IMR-90 (cell line): ENCODE results near the gene TMEM135. TPM values are rescaled to one million over a fixed set of nuclear protein-coding genes. Genes with fewer than 3 reads are reported as not detected.

ENCODE experiments used
- ATAC-seq: fragments of 200-7000 bp; cut with Tn5 transposase; 2 replicates; pipeline ENCODE4 v1.9.1; 2020; ENCODE audit warnings: low read depth, mild to moderate bottlenecking, moderate library complexity
- BruUV-seq: library from RNA; stranded (reverse); fragments of 400-500 nt; replicated peaks from 2 replicates; lab custom pipeline; 2021; lab: Mats Ljungman, UMichigan
- CTCF ChIA-PET: fragments of 300-600 bp; formaldehyde crosslinking; extraction: SDS; loops from one replicate; lab custom pipeline; 2021; ENCODE audit warnings: antibody characterized with exemption; lab: Yijun Ruan, JAX
- POLR2A ChIA-PET: fragments of 300-600 bp; sonication (Branson Sonifier 250); formaldehyde crosslinking; loops from one replicate; lab custom pipeline; 2022; ENCODE audit warnings: antibody characterized with exemption; ENCODE audit not compliant: unreplicated experiment; lab: Charles Lee
- DNase-seq: peaks from one replicate; pipeline ENCODE4 v3.0.0; 2013
- H2AFZ ChIP-seq: replicated peaks from 2 replicates; pipeline ENCODE3; 2013; ENCODE audit warnings: low read length, mild to moderate bottlenecking; ENCODE audit not compliant: poor library complexity
- H2AK5ac ChIP-seq: 2 replicates; pipeline ENCODE4 v1.6.1; 2013; ENCODE audit warnings: low read depth, low read length, inconsistent platforms
- H2AK9ac ChIP-seq: replicated peaks from 2 replicates; pipeline ENCODE3; 2013; ENCODE audit warnings: mild to moderate bottlenecking, low read depth, low read length, moderate library complexity; ENCODE audit not compliant: poor library complexity
- H2BK120ac ChIP-seq: 2 replicates; pipeline ENCODE4 v1.6.1; 2013; ENCODE audit warnings: low read depth, low read length, inconsistent platforms
- H2BK15ac ChIP-seq: 3 replicates; pipeline ENCODE4 v1.6.1; 2013; ENCODE audit warnings: low read depth, low read length, inconsistent platforms
- H2BK20ac ChIP-seq: 2 replicates; pipeline ENCODE4 v1.6.1; 2013; ENCODE audit warnings: low read depth, mild to moderate bottlenecking, inconsistent platforms, low read length, moderate library complexity
- H2BK5ac ChIP-seq: 2 replicates; pipeline ENCODE4 v1.6.1; 2013; ENCODE audit warnings: mild to moderate bottlenecking, low read depth, low read length, inconsistent platforms; ENCODE audit not compliant: poor library complexity, severe bottlenecking
- H3K14ac ChIP-seq: replicated peaks from 2 replicates; pipeline ENCODE4 v1.6.1; 2013; ENCODE audit warnings: low read depth, low read length, inconsistent platforms
- H3K18ac ChIP-seq: 2 replicates; pipeline ENCODE4 v1.6.1; 2013; ENCODE audit warnings: low read depth, low read length, control low read depth
- H3K23ac ChIP-seq: 2 replicates; pipeline ENCODE4 v1.6.1; 2013; ENCODE audit warnings: low read depth, low read length, inconsistent platforms
- H3K27ac ChIP-seq: 2 replicates; pipeline ENCODE4 v1.5.1; 2013; ENCODE audit warnings: mild to moderate bottlenecking, control low read depth, low read length; ENCODE audit not compliant: insufficient read depth
- H3K27me3 ChIP-seq: 2 replicates; pipeline ENCODE4 v1.6.1; 2013; ENCODE audit warnings: low read length; ENCODE audit not compliant: control insufficient read depth, insufficient read depth
- H3K36me3 ChIP-seq: 2 replicates; pipeline ENCODE4 v1.6.1; 2013; ENCODE audit warnings: low read length, mixed read lengths; ENCODE audit not compliant: control insufficient read depth, insufficient read depth
- H3K4ac ChIP-seq: 2 replicates; pipeline ENCODE4 v1.6.1; 2013; ENCODE audit warnings: low read depth, low read length, inconsistent platforms
- H3K4me1 ChIP-seq: 2 replicates; pipeline ENCODE4 v1.6.1; 2013; ENCODE audit warnings: low read length, mixed read lengths; ENCODE audit not compliant: control insufficient read depth, insufficient read depth
- H3K4me2 ChIP-seq: 2 replicates; pipeline ENCODE4 v1.6.1; 2013; ENCODE audit warnings: low read depth, mild to moderate bottlenecking, control low read depth, low read length, moderate library complexity
- H3K4me3 ChIP-seq: 2 replicates; pipeline ENCODE4 v1.5.1; 2013; ENCODE audit warnings: low read depth, mild to moderate bottlenecking, control low read depth, low read length, moderate library complexity; ENCODE audit not compliant: insufficient read depth
- H3K56ac ChIP-seq: 2 replicates; pipeline ENCODE4 v1.6.1; 2013; ENCODE audit warnings: low read length, inconsistent platforms; ENCODE audit not compliant: insufficient read depth; ENCODE audit errors: extremely low read depth
- H3K79me1 ChIP-seq, 2 experiments: 2 replicates each; pipeline ENCODE4 v1.6.1; 2013; ENCODE audit warnings: low read length in 2 of 2, inconsistent platforms in 1 of 2, low read depth in 1 of 2
- H3K9ac ChIP-seq: 2 replicates; pipeline ENCODE4 v1.6.1; 2013; ENCODE audit warnings: low read depth, low read length, control low read depth
- H3K9me1 ChIP-seq: 2 replicates; pipeline ENCODE4 v1.6.1; 2013; ENCODE audit warnings: low read length, inconsistent platforms; ENCODE audit not compliant: insufficient read depth
- H3K9me3 ChIP-seq: 2 replicates; pipeline ENCODE4 v1.6.1; 2013; ENCODE audit warnings: low read length; ENCODE audit not compliant: control insufficient read depth, insufficient read depth
- H4K20me1 ChIP-seq: 2 replicates; pipeline ENCODE4 v1.6.1; 2013; ENCODE audit warnings: low read length, inconsistent platforms; ENCODE audit not compliant: insufficient read depth
- H4K5ac ChIP-seq: 2 replicates; pipeline ENCODE4 v1.6.1; 2013; ENCODE audit warnings: mild to moderate bottlenecking, low read depth, low read length, control low read depth
- H4K8ac ChIP-seq, 2 experiments: 2 replicates each; pipeline ENCODE4 v1.6.1; 2013; ENCODE audit warnings: low read depth in 2 of 2, low read length in 2 of 2, control low read depth in 1 of 2, inconsistent platforms in 1 of 2
- H4K91ac ChIP-seq: 2 replicates; pipeline ENCODE4 v1.6.1; 2013; ENCODE audit warnings: low read depth, low read length, inconsistent platforms; ENCODE audit not compliant: insufficient read depth
- CEBPB ChIP-seq: IDR thresholded peaks from 2 replicates; pipeline ENCODE4 v1.6.1; 2012; ENCODE audit warnings: low read depth, low read length, improper control_type of control experiment
- CHD1 ChIP-seq: IDR thresholded peaks from 2 replicates; pipeline ENCODE4 v1.6.1; 2012; ENCODE audit warnings: low read depth, low read length, improper control_type of control experiment
- CTCF ChIP-seq: conservative IDR thresholded peaks from 2 replicates; pipeline ENCODE4 v1.5.1; 2012; ENCODE audit warnings: mild to moderate bottlenecking, low read depth, low read length, improper control_type of control experiment
- MAZ ChIP-seq: IDR thresholded peaks from 2 replicates; pipeline ENCODE4 v1.6.1; 2012; ENCODE audit warnings: low read depth, mild to moderate bottlenecking, low read length, improper control_type of control experiment, moderate library complexity, borderline replicate concordance
- MXI1 ChIP-seq: IDR thresholded peaks from 2 replicates; pipeline ENCODE4 v1.6.1; 2012; ENCODE audit warnings: low read depth, mild to moderate bottlenecking, low read length, moderate library complexity, borderline replicate concordance
- NFE2L2 ChIP-seq: fragments of 150-350 bp; IDR thresholded peaks from 2 replicates; pipeline ENCODE4 v1.6.1; 2016; ENCODE audit warnings: low read depth, mild to moderate bottlenecking, low read length
- RAD21 ChIP-seq: IDR thresholded peaks from 2 replicates; pipeline ENCODE4 v1.6.1; 2012; ENCODE audit warnings: low read length, improper control_type of control experiment
- RCOR1 ChIP-seq: IDR thresholded peaks from 2 replicates; pipeline ENCODE4 v1.6.1; 2012; ENCODE audit warnings: mild to moderate bottlenecking, low read length, improper control_type of control experiment; ENCODE audit not compliant: insufficient replicate concordance
- RFX5 ChIP-seq: IDR thresholded peaks from 2 replicates; pipeline ENCODE4 v1.8.0; 2012; ENCODE audit warnings: low read depth, mild to moderate bottlenecking, low read length, moderate library complexity
- SMC3 ChIP-seq: fragments of 150-350 bp; IDR thresholded peaks from 2 replicates; pipeline ENCODE4 v1.6.1; 2016; ENCODE audit warnings: low read depth, mild to moderate bottlenecking, antibody characterized with exemption, low read length, moderate library complexity
- WGBS, 2 experiments: methylation state at CpG; one replicate each; pipeline versions ENCODE4 v1.1.5 to v1.1.7; 2013; ENCODE audit warnings: missing lambda C conversion rate in 2 of 2; ENCODE audit not compliant: insufficient read length in 1 of 2; ENCODE audit errors: extremely low coverage in 2 of 2; 5-methylcytosine and 5-hydroxymethylcytosine counted together
- dilution Hi-C: fragments of 300-500 bp; cut with HindIII; formaldehyde crosslinking; loops from one replicate; pipeline ENCODE4 v1.14.3; 2018; ENCODE audit warnings: low sequenced_read_pairs; ENCODE audit not compliant: unreplicated experiment
- in situ Hi-C: fragments of 300-500 bp; cut with MboI; formaldehyde crosslinking; loops from 3 replicates; pipeline ENCODE4 v1.14.3; 2019; ENCODE audit warnings: low sequenced_read_pairs, inconsistent platforms, mixed read lengths
- intact Hi-C: fragments of 100-400 bp; cut with micrococcal nuclease; formaldehyde crosslinking; loops from 2 replicates; pipeline ENCODE4 v1.10.0; 2022
- polyA plus RNA-seq, 3 experiments: library from polyadenylated mRNA; depleted of rRNA; stranded (reverse); fragments of >200 nt; gene quantifications; 2 replicates each; pipeline ENCODE4 v1.2.3, GENCODE V29; 2012; ENCODE audit warnings: low replicate concordance in 1 of 3
- total RNA-seq: library from RNA; depleted of rRNA; stranded (reverse); fragments of >200 nt; gene quantifications from 2 replicates; pipeline ENCODE4 v1.2.3, GENCODE V29; 2012

The TMEM135 gene
- total and polyA plus RNA-seq, 2 of the 4 experiments (the other 2 are of a cell fraction) = 3.9 to 5.9 TPM

- no peak overlapping the region for H3K56ac ChIP-seq
- ChIA-PET CTCF (interaction anchor here (0.5 to 1.0 kb wide), 3 partner anchors 12 to 1680 kb away, joined by 3 to 6 read pairs (median 4); no protein-coding TSS in a partner anchor), POLR2A (no interaction called here)
- in situ Hi-C loops (no loop called here), dilution Hi-C loops (no loop called here), intact Hi-C loops (no loop called here)
- no peak overlapping the region for H3K27ac ChIP-seq
- H2AFZ ChIP-seq = no peak overlapping the region
- WGBS, 2 experiments = no CpG with 5 or more reads among the region's 3 CpGs
- ATAC-seq (peak; percentile 27), DNase-seq (peak; percentile 4)
- peaks cover 6% of the 10 kb centered on the region; the same call in 1 of the 2 replicates for H3K4me1 ChIP-seq
- no peak overlapping the region for H3K4ac ChIP-seq
- TF ChIP-seq NFE2L2 = no peak
- TF ChIP-seq RFX5 = no peak
- TF ChIP-seq CEBPB = no peak
- no peak for TF ChIP-seq SMC3
- TF ChIP-seq CTCF = no peak
- TF ChIP-seq RCOR1 = no peak
- TF ChIP-seq CHD1 = no peak
- no peak for TF ChIP-seq MXI1
- TF ChIP-seq RAD21 = no peak
- TF ChIP-seq MAZ = no peak
- H3K27me3 ChIP-seq = no peaks in the 10 kb centered on the region
- no peaks in the 10 kb centered on the region for H3K79me1 ChIP-seq
- no peaks in the 10 kb centered on the region for H3K36me3 ChIP-seq
- H4K20me1 ChIP-seq = no peaks in the 10 kb centered on the region
- no peak overlapping the region for H3K23ac ChIP-seq
- no peak overlapping the region for H2BK5ac ChIP-seq
- no peaks in the 10 kb centered on the region for H3K9me3 ChIP-seq
- no peak overlapping the region for H4K91ac ChIP-seq
- no peak overlapping the region for H3K18ac ChIP-seq
- H3K9me1 ChIP-seq = peaks cover 2% of the 10 kb centered on the region; the same call in 1 of the 2 replicates
- no peak overlapping the region for H2AK9ac ChIP-seq
- BruUV-seq = no TSS peak
- H3K4me3 ChIP-seq = no peak overlapping the region
- no peak overlapping the region for H4K5ac ChIP-seq
- H3K14ac ChIP-seq = no peak overlapping the region; the same call in 1 of the 2 replicates
- H3K4me2 ChIP-seq = no peak overlapping the region; the same call in 1 of the 2 replicates
- no peak overlapping the region for H2BK20ac ChIP-seq
- no peak overlapping the region for H3K9ac ChIP-seq
- no peak overlapping the region for H2BK120ac ChIP-seq
- H2BK15ac ChIP-seq = no peak overlapping the region
- H4K8ac ChIP-seq = no peak overlapping the region
- no peak overlapping the region for H2AK5ac ChIP-seq
Observed at GRCh38 chr11:87300640-87301380, 263.1 kb downstream of the TMEM135 start.
